Measurements from ENCODE around the gene MRPL23. TPM values are rescaled to one million over a fixed set of nuclear protein-coding genes. Genes with fewer than 3 reads are reported as not detected.
A peak's percentile ranks its signal among the peaks of the same experiment; 100 is the strongest.

MRPL23 gene
- total and polyA plus RNA-seq, 4 donors = 34.8 to 250 (median 107) TPM

GRCh38 chr11:1988174-1988573 is 41.0 kb downstream of the MRPL23 start:
- no peak for TF ChIP-seq CTCF (IDR thresholded peaks at IDR 0.05; ENCODE audit: control extremely low read depth, extremely low read depth)
- no peak for ATAC-seq (ENCODE audit: insufficient read depth, low FRiP score)

GRCh38 chr11:1988667-1989317 is 41.7 kb downstream of the MRPL23 start:
- Histone ChIP-seq H3K4me3 (no peak overlapping the region), H3K4me1 (ENCODE audit: control insufficient read depth in 5 of 5, insufficient read depth in 5 of 5, low read length in 5 of 5) (no peaks in the 10 kb centered on the region), H3K36me3 (ENCODE audit: control insufficient read depth in 4 of 4, insufficient read depth in 4 of 4, low read length in 4 of 4) (no peaks in the 10 kb centered on the region), H3K9me3 (ENCODE audit: control insufficient read depth in 4 of 4, insufficient read depth in 3 of 4, low read length in 3 of 4) (no peaks in the 10 kb centered on the region), H3K9ac (ENCODE audit: insufficient read depth in 1 of 2, low read length in 2 of 2) (no peak overlapping the region), H3K27ac (ENCODE audit: low read depth in 1 of 2, low read length in 1 of 2) (no peak overlapping the region), H3K27me3 (ENCODE audit: control insufficient read depth in 3 of 3, insufficient read depth in 3 of 3, low read length in 2 of 3) (no peaks in the 10 kb centered on the region)
- peak; percentile 11 to 30 (median 27) for DNase-seq
- WGBS, 2 donors = 68 to 71% methylated on average over 9 to 12 of the region's 24 CpGs
- ATAC-seq (ENCODE audit: insufficient read depth, low FRiP score) = no peak
- TF ChIP-seq CTCF (IDR thresholded peaks at IDR 0.05; ENCODE audit: control extremely low read depth, extremely low read depth) = no peak

More at GRCh38 chr11:1988174-1988573, 41.0 kb downstream of the MRPL23 start:
- Histone ChIP-seq H3K36me3 (ENCODE audit: control insufficient read depth in 4 of 4, insufficient read depth in 4 of 4, low read length in 4 of 4) (no peaks in the 10 kb centered on the region), H3K4me1 (ENCODE audit: control insufficient read depth in 5 of 5, insufficient read depth in 5 of 5, low read length in 5 of 5) (no peaks in the 10 kb centered on the region), H3K27me3 (ENCODE audit: control insufficient read depth in 3 of 3, insufficient read depth in 3 of 3, low read length in 2 of 3) (no peaks in the 10 kb centered on the region), H3K9ac (ENCODE audit: insufficient read depth in 1 of 2, low read length in 2 of 2) (no peak overlapping the region), H3K9me3 (ENCODE audit: control insufficient read depth in 4 of 4, insufficient read depth in 3 of 4, low read length in 3 of 4) (no peaks in the 10 kb centered on the region), H3K27ac (ENCODE audit: low read depth in 1 of 2, low read length in 1 of 2) (no peak overlapping the region), H3K4me3 (no peak overlapping the region)
- DNase-seq = no peak
- WGBS, 2 donors = no CpG with 5 or more reads among the region's 11 CpGs

GRCh38 chr11:1989953-1990352 is 42.8 kb downstream of the MRPL23 start:
- no CpG with 5 or more reads among the region's 15 CpGs for WGBS, 2 donors
- ATAC-seq (ENCODE audit: insufficient read depth, low FRiP score) (no peak), DNase-seq (no peak)
- Histone ChIP-seq H3K4me3 (no peak overlapping the region), H3K9ac (ENCODE audit: insufficient read depth in 1 of 2, low read length in 2 of 2) (no peak overlapping the region), H3K27ac (ENCODE audit: low read depth in 1 of 2, low read length in 1 of 2) (no peak overlapping the region), H3K9me3 (ENCODE audit: control insufficient read depth in 4 of 4, insufficient read depth in 3 of 4, low read length in 3 of 4) (no peaks in the 10 kb centered on the region), H3K4me1 (ENCODE audit: control insufficient read depth in 5 of 5, insufficient read depth in 5 of 5, low read length in 5 of 5) (no peaks in the 10 kb centered on the region), H3K27me3 (ENCODE audit: control insufficient read depth in 3 of 3, insufficient read depth in 3 of 3, low read length in 2 of 3) (no peaks in the 10 kb centered on the region), H3K36me3 (ENCODE audit: control insufficient read depth in 4 of 4, insufficient read depth in 4 of 4, low read length in 4 of 4) (no peaks in the 10 kb centered on the region)
- TF ChIP-seq CTCF (IDR thresholded peaks at IDR 0.05; ENCODE audit: control extremely low read depth, extremely low read depth) = no peak

All from lung (tissue), 12 donors.